Ovary (tissue), 9 donors: ENCODE data around the gene ARFIP1. TPM values are rescaled to one million over a fixed set of nuclear protein-coding genes. Genes with fewer than 3 reads are reported as not detected.
A peak's percentile ranks its signal among the peaks of the same experiment; 100 is the strongest.

Experiments used
- DNase-seq, 5 donors: peaks; one replicate each; pipeline ENCODE4 v3.0.0-alpha.2; 2019 to 2020
- H3K27ac ChIP-seq, 2 donors: fragments of 200-600 bp; one replicate each; pipeline versions ENCODE4 v1.5.1 to v1.8.0; 2019 to 2022
- H3K27me3 ChIP-seq: fragments of 200-600 bp; one replicate; pipeline ENCODE4 v1.8.0; 2022
- H3K36me3 ChIP-seq: fragments of 200-600 bp; sonication (generic); one replicate; pipeline ENCODE4 v1.5.1; 2019
- H3K4me1 ChIP-seq: one replicate; pipeline ENCODE4 v1.8.1; 2013; ENCODE audit warnings: mild to moderate bottlenecking, moderate library complexity; ENCODE audit not compliant: insufficient read depth
- H3K4me3 ChIP-seq: fragments of 200-600 bp; sonication (generic); one replicate; pipeline ENCODE4 v1.5.1; 2017
- H3K9me3 ChIP-seq, 2 donors: fragments of 200-600 bp in 1 of 2; sonication (generic) in 1 of 2; one replicate each; pipeline versions ENCODE4 v1.5.1 to v1.8.1; 2013 to 2019; ENCODE audit warnings: mild to moderate bottlenecking in 1 of 2, moderate library complexity in 1 of 2
- CTCF ChIP-seq, 3 donors: fragments of 450-650 bp in 2 of 3; fragments of 200-600 bp in 1 of 3; IDR thresholded peaks; one replicate each; pipeline versions ENCODE4 v1.5.1 to v1.8.0; 2016 to 2022; ENCODE audit warnings: antibody characterized with exemption in 3 of 3, mild to moderate bottlenecking in 1 of 3
- EP300 ChIP-seq: sonication (generic); formaldehyde crosslinking; IDR thresholded peaks from one replicate; pipeline ENCODE4 v1.6.1; 2017; ENCODE audit warnings: antibody characterized with exemption
- POLR2A ChIP-seq: fragments of 450-650 bp; IDR thresholded peaks from one replicate; pipeline ENCODE4 v1.6.1; 2017; ENCODE audit warnings: antibody characterized with exemption, mild to moderate bottlenecking, moderate library complexity
- WGBS, 3 donors: extraction: QIAGEN DNeasy Blood & Tissue Kit in 1 of 3; methylation state at CpG; one replicate each; pipeline versions ENCODE4 v1.1.5 to v1.1.7; 2013 to 2017; 5-methylcytosine and 5-hydroxymethylcytosine counted together
- intact Hi-C, 4 donors: fragments of 100-400 bp; cut with DNase I; formaldehyde crosslinking; loops; one replicate each; pipeline versions ENCODE4 v1.11.0 to v1.15.1; 2022 to 2023
- polyA plus RNA-seq, 2 donors: library from polyadenylated mRNA; stranded (reverse); fragments of 200-250 nt in 1 of 2; fragments of 350-450 nt in 1 of 2; fragmentation: Illumina TruSeq in 1 of 2; extraction: RNeasy Lipid Tissue Mini Kit (QIAGEN cat#74804) in 1 of 2; gene quantifications; one replicate each; pipeline ENCODE4 v1.2.3, GENCODE V29; 2013 to 2014
- total RNA-seq, 7 donors: library from RNA; depleted of rRNA in 2 of 7; stranded (reverse); fragments of >200 nt in 2 of 7; fragmentation: NEBNext Ultra II Directional in 3 of 7; extraction: Animal tissue kit (Norgen Biotek cat#: 25700) in 3 of 7; gene quantifications; one replicate each; pipeline versions ENCODE4 v1.1.0 to v1.2.4, GENCODE V29; 2016 to 2023
- donor health status: DM: no; HTN: no; CAD: no; lungs with moderate emphysema.
- donor health status: DM: no; HTN: no; CAD: no.
- donor health status: Bipolar disorder and iron deficiency.
- donor health status: DM: yes; HTN: yes; CAD: no.
- donor health status: DM: no; HTN: no; CAD: no.
- donor health status: DM: yes; HTN: yes; CAD: no.

The ARFIP1 gene
- total and polyA plus RNA-seq, 9 donors = 15.6 to 47.4 (median 29.8) TPM

- Histone ChIP-seq H3K27ac (no peak overlapping the region), H3K4me1 (peaks cover 5% of the 10 kb centered on the region), H3K27me3 (no peaks in the 10 kb centered on the region), H3K36me3 (no peaks in the 10 kb centered on the region), H3K4me3 (peak overlapping the region; percentile 59), H3K9me3 (no peaks in the 10 kb centered on the region)
- WGBS, 3 donors = 1% methylated on average over 34 to 91 of the region's 91 CpGs
- intact Hi-C loops = no loop called here
- no peak for TF ChIP-seq CTCF (IDR thresholded peaks at IDR 0.05)
- no peak for TF ChIP-seq POLR2A
- TF ChIP-seq EP300 = no peak
- DNase-seq = peak in 4 of 5 donors; percentile 20 to 57 (median 39)
These were observed 157.8 kb downstream of the ARFIP1 start for GRCh38 chr4:152937336-152938236.

GRCh38 chr4:152938237-152938947 lies 158.6 kb downstream of the ARFIP1 start:
- 7 to 10% (median 7%) methylated on average over 17 of the region's 17 CpGs for WGBS, 3 donors
- intact Hi-C loops = no loop called here
- TF ChIP-seq CTCF (IDR thresholded peaks at IDR 0.05) = no peak
- Histone ChIP-seq H3K4me3 (peak overlapping the region; percentile 59), H3K36me3 (no peaks in the 10 kb centered on the region), H3K27ac (no peak overlapping the region), H3K27me3 (no peaks in the 10 kb centered on the region), H3K9me3 (no peaks in the 10 kb centered on the region), H3K4me1 (peaks cover 5% of the 10 kb centered on the region)
- peak in 1 of 5 donors; percentile 29 for DNase-seq

- Histone ChIP-seq H3K36me3 (no peaks in the 10 kb centered on the region), H3K27me3 (no peaks in the 10 kb centered on the region), H3K9me3 (no peaks in the 10 kb centered on the region), H3K4me3 (no peak overlapping the region), H3K27ac (no peak overlapping the region), H3K4me1 (peaks cover 5% of the 10 kb centered on the region)
- WGBS, 3 donors = 97 to 100% (median 98%) methylated on average over 2 of the region's 2 CpGs
- TF ChIP-seq CTCF (IDR thresholded peaks at IDR 0.05) = no peak
- no peak for TF ChIP-seq EP300
- TF ChIP-seq POLR2A = no peak
- no peak for DNase-seq
- intact Hi-C loops = no loop called here
These were observed 159.9 kb downstream of the ARFIP1 start for GRCh38 chr4:152939621-152940020.

- Histone ChIP-seq H3K9me3 (no peaks in the 10 kb centered on the region), H3K36me3 (no peaks in the 10 kb centered on the region), H3K4me3 (no peak overlapping the region), H3K27ac (no peak overlapping the region), H3K27me3 (no peaks in the 10 kb centered on the region), H3K4me1 (peaks cover 5% of the 10 kb centered on the region)
- no peak for TF ChIP-seq POLR2A
- WGBS, 3 donors = 95 to 99% (median 96%) methylated on average over 2 of the region's 2 CpGs
- DNase-seq = no peak
- intact Hi-C loops = no loop called here
These were observed 160.7 kb downstream of the ARFIP1 start for GRCh38 chr4:152940461-152940860.

- TF ChIP-seq CTCF (IDR thresholded peaks at IDR 0.05) (no peak), POLR2A (no peak), EP300 (no peak)
- intact Hi-C loops = no loop called here
- no peaks in the 10 kb centered on the region for H3K9me3 ChIP-seq
- no peaks in the 10 kb centered on the region for H3K4me1 ChIP-seq
- H3K36me3 ChIP-seq = no peaks in the 10 kb centered on the region
- no peaks in the 10 kb centered on the region for H3K27me3 ChIP-seq
- DNase-seq = no peak
- H3K4me3 ChIP-seq = no peak overlapping the region
- 91 to 97% (median 93%) methylated on average over 1 of the region's 1 CpG for WGBS, 3 donors
- H3K27ac ChIP-seq = no peak overlapping the region
These were observed 161.7 kb downstream of the ARFIP1 start for GRCh38 chr4:152941411-152941810.
